ENCODE results near the gene ARHGEF28. TPM values are rescaled to one million over a fixed set of nuclear protein-coding genes. Genes with fewer than 3 reads are reported as not detected.

ARHGEF28 gene
- total and polyA plus RNA-seq, 2 of the 13 experiments (the other 11 are each of a cell fraction or from before 2014, with no cell fraction given), result 17.4 to 34.1 TPM

DNA sequence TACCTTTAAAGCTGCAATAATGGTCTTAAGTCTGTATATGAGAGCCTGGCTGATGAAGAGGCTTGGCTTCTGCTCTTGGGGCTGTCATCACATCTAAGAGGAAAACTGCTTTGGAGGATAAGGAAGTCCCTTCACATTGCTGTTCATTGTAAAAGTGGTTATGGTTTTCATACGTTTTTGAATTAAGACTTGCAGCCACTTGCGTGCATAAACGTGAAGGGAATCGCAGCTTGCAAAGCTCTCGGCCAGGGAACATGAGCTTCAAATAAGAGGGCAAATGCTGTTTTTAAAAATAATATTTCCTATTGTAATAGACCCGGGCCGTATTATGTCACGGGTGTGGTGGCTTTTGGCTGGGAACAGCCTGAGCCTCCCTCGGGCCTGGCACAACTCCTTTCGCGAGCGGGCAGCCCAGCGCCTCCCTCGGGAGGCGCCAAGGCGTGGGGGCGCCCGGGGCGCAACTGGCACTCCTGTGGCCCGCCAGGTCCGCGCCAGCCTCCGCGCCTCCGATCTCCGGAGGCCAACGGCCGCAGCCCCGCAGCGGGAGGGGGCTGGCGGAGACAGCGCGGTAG, 538 bp upstream of the ARHGEF28 start (continued):
- TF ChIP-seq HOXA9 (CRISPR knock-in tag; IDR thresholded peaks at IDR 0.05; ENCODE audit: borderline replicate concordance) (0 out of 2 replicates have a peak, but pooled peaks have one; percentile 4), GABPB1 (CRISPR knock-in tag; IDR thresholded peaks at IDR 0.05) (peak; percentile 48; the same call in 1 of the 2 replicates), SP4 (CRISPR knock-in tag; IDR thresholded peaks at IDR 0.05) (0 out of 2 replicates have a peak, but pooled peaks have one; percentile 22), HDAC2 (CRISPR knock-in tag; IDR thresholded peaks at IDR 0.05) (no peak), RBFOX2 (IDR thresholded peaks at IDR 0.05; ENCODE audit: low read depth, low read length) (peak; percentile 92), NFATC3 (CRISPR knock-in tag; IDR thresholded peaks at IDR 0.05) (no peak), TRIM24 (CRISPR knock-in tag; IDR thresholded peaks at IDR 0.05) (no peak), RBM39 (IDR thresholded peaks at IDR 0.05; ENCODE audit: low read depth, low read length, poor library complexity, severe bottlenecking) (peak; percentile 5), ZNF430 (CRISPR knock-in tag; IDR thresholded peaks at IDR 0.05) (peak; percentile 1; the same call in 1 of the 2 replicates), ZC3H4 (CRISPR knock-in tag; IDR thresholded peaks at IDR 0.05; ENCODE audit: borderline replicate concordance) (peak; percentile 72; the same call in 1 of the 2 replicates), PHF8 (CRISPR knock-in tag; IDR thresholded peaks at IDR 0.05) (peak; percentile 43), ZNF274 (CRISPR knock-in tag; IDR thresholded peaks at IDR 0.05) (no peak), ZC3H13 (CRISPR knock-in tag; IDR thresholded peaks at IDR 0.05) (0 out of 2 replicates have a peak, but pooled peaks have one; percentile 36), KMT2B (CRISPR knock-in tag; IDR thresholded peaks at IDR 0.05) (peak; percentile 20), KAT7 (CRISPR knock-in tag; IDR thresholded peaks at IDR 0.05; ENCODE audit: borderline replicate concordance) (no peak), SALL2 (CRISPR knock-in tag; IDR thresholded peaks at IDR 0.05) (no peak), AGO1 (IDR thresholded peaks at IDR 0.05; ENCODE audit: low read depth, low read length, poor library complexity, severe bottlenecking) (peak; percentile 39), POLR2G (IDR thresholded peaks at IDR 0.05; ENCODE audit: low read depth, low read length) (peak; percentile 45; the same call in 1 of the 2 replicates), SALL1 (CRISPR knock-in tag; IDR thresholded peaks at IDR 0.05) (peak; percentile 52; the same call in 1 of the 2 replicates)
- TF ChIP-seq, protein P1, sequence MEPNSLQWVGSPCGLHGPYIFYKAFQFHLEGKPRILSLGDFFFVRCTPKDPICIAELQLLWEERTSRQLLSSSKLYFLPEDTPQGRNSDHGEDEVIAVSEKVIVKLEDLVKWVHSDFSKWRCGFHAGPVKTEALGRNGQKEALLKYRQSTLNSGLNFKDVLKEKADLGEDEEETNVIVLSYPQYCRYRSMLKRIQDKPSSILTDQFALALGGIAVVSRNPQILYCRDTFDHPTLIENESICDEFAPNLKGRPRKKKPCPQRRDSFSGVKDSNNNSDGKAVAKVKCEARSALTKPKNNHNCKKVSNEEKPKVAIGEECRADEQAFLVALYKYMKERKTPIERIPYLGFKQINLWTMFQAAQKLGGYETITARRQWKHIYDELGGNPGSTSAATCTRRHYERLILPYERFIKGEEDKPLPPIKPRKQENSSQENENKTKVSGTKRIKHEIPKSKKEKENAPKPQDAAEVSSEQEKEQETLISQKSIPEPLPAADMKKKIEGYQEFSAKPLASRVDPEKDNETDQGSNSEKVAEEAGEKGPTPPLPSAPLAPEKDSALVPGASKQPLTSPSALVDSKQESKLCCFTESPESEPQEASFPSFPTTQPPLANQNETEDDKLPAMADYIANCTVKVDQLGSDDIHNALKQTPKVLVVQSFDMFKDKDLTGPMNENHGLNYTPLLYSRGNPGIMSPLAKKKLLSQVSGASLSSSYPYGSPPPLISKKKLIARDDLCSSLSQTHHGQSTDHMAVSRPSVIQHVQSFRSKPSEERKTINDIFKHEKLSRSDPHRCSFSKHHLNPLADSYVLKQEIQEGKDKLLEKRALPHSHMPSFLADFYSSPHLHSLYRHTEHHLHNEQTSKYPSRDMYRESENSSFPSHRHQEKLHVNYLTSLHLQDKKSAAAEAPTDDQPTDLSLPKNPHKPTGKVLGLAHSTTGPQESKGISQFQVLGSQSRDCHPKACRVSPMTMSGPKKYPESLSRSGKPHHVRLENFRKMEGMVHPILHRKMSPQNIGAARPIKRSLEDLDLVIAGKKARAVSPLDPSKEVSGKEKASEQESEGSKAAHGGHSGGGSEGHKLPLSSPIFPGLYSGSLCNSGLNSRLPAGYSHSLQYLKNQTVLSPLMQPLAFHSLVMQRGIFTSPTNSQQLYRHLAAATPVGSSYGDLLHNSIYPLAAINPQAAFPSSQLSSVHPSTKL (CRISPR knock-in tag; IDR thresholded peaks at IDR 0.05), result peak; percentile 18; the same call in 1 of the 2 replicates
- TF ChIP-seq, protein P2, sequence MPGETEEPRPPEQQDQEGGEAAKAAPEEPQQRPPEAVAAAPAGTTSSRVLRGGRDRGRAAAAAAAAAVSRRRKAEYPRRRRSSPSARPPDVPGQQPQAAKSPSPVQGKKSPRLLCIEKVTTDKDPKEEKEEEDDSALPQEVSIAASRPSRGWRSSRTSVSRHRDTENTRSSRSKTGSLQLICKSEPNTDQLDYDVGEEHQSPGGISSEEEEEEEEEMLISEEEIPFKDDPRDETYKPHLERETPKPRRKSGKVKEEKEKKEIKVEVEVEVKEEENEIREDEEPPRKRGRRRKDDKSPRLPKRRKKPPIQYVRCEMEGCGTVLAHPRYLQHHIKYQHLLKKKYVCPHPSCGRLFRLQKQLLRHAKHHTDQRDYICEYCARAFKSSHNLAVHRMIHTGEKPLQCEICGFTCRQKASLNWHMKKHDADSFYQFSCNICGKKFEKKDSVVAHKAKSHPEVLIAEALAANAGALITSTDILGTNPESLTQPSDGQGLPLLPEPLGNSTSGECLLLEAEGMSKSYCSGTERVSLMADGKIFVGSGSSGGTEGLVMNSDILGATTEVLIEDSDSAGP (CRISPR knock-in tag; IDR thresholded peaks at IDR 0.05; ENCODE audit: borderline replicate concordance), result no peak
- TF ChIP-seq, protein P3, sequence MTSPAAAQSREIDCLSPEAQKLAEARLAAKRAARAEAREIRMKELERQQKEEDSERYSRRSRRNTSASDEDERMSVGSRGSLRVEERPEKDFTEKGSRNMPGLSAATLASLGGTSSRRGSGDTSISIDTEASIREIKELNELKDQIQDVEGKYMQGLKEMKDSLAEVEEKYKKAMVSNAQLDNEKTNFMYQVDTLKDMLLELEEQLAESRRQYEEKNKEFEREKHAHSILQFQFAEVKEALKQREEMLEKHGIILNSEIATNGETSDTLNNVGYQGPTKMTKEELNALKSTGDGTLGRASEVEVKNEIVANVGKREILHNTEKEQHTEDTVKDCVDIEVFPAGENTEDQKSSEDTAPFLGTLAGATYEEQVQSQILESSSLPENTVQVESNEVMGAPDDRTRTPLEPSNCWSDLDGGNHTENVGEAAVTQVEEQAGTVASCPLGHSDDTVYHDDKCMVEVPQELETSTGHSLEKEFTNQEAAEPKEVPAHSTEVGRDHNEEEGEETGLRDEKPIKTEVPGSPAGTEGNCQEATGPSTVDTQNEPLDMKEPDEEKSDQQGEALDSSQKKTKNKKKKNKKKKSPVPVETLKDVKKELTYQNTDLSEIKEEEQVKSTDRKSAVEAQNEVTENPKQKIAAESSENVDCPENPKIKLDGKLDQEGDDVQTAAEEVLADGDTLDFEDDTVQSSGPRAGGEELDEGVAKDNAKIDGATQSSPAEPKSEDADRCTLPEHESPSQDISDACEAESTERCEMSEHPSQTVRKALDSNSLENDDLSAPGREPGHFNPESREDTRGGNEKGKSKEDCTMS (CRISPR knock-in tag; conservative IDR thresholded peaks at IDR 0.05), result no peak
